Mammary epithelial cell (primary cell): ENCODE results near the gene AKR1B1.

Experiments
- CTCF ChIP-seq, 2 donors: IDR thresholded peaks in 1 of 2; conservative IDR thresholded peaks in 1 of 2; 2 replicates each; pipeline ENCODE4 v1.5.1; 2011 to 2012; ENCODE audit warnings: inconsistent platforms in 2 of 2, low read length in 2 of 2, mild to moderate bottlenecking in 2 of 2, control low read depth in 1 of 2, low read depth in 1 of 2; ENCODE audit not compliant: insufficient read depth in 1 of 2; ENCODE audit errors: extremely low read depth in 1 of 2
- EZH2 ChIP-seq: IDR thresholded peaks from 2 replicates; pipeline ENCODE4 v1.6.1; 2012; ENCODE audit warnings: low read length, inconsistent platforms, borderline replicate concordance

- TF ChIP-seq CTCF (conservative IDR thresholded peaks at IDR 0.05 in 1 of 2, IDR thresholded peaks at IDR 0.05 in 1 of 2; ENCODE audit: extremely low read depth in 1 of 2, insufficient read depth in 1 of 2, low read depth in 1 of 2, low read length in 2 of 2) (no peak), EZH2 (no peak)
These were observed 15.4 kb downstream of the AKR1B1 start for GRCh38 chr7:134443396-134444070.
